ENCODE results near the gene GCNT2.

DNA sequence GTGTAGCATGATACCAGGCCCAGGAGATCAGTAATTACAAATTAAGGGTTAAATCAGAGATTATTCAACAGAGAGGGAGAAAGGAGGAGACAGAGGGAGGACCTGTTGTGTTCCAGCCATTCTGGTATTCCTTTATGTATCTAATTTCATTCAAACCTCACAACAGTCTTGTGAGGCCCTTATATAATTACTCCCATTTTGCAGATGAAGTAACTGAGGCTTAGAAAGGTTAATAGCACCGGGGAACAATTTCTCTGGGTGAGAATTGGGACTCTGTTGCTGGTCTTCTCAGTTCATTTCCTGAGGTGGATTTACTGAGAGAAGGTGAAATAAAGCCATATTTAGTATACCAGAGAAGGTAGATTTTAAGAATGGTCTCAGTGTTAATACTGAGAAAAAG is 106.6 kb downstream of the GCNT2 start:
- TF ChIP-seq EZH2 (IDR thresholded peaks at IDR 0.05) (no peak), POLR2AphosphoS5 (IDR thresholded peaks at IDR 0.05; ENCODE audit: borderline replicate concordance, low read depth, low read length) (no peak)
